ENCODE measurements around the gene KBTBD6.

DNA sequence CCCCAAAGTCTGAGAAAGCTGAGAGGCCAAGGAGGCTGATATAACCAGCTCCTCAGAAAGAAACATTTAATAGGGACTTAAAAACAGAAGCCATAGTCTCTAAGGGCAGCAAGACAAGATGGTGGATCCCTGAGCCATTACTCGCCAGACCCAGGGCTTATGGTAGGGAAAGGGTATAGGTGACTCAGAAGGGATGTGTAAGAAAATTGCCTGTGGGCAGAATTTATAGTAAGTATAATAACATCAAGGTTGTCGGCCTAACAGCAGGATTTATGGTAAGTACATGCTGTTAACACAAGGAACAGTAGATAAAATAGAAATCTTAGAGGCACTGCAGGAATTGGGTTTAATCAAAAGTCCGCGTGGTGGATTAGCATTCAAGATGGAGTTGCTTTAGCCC is 14.7 kb downstream of the KBTBD6 start:
- TF ChIP-seq, protein P1, sequence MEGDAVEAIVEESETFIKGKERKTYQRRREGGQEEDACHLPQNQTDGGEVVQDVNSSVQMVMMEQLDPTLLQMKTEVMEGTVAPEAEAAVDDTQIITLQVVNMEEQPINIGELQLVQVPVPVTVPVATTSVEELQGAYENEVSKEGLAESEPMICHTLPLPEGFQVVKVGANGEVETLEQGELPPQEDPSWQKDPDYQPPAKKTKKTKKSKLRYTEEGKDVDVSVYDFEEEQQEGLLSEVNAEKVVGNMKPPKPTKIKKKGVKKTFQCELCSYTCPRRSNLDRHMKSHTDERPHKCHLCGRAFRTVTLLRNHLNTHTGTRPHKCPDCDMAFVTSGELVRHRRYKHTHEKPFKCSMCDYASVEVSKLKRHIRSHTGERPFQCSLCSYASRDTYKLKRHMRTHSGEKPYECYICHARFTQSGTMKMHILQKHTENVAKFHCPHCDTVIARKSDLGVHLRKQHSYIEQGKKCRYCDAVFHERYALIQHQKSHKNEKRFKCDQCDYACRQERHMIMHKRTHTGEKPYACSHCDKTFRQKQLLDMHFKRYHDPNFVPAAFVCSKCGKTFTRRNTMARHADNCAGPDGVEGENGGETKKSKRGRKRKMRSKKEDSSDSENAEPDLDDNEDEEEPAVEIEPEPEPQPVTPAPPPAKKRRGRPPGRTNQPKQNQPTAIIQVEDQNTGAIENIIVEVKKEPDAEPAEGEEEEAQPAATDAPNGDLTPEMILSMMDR (IDR thresholded peaks at IDR 0.05): no peak
- no peak for TF ChIP-seq POLR2A (IDR thresholded peaks at IDR 0.05)
- TF ChIP-seq POLR2AphosphoS5 (IDR thresholded peaks at IDR 0.05): no peak

All from upper lobe of left lung (tissue), 4 donors.